A549 treated with RU486 at 1 μM for 4 hours (cell line): Measurements from ENCODE around the gene MEFV. TPM values are rescaled to one million over a fixed set of nuclear protein-coding genes. Genes with fewer than 3 reads are reported as not detected.

Experiments used
- total RNA-seq: library from RNA; stranded (reverse); fragments of 200-300 nt; extraction: Qiagen RNA extraction; gene quantifications from 5 replicates; pipeline ENCODE4 v1.2.3, GENCODE V29; 2022; ENCODE audit warnings: low read depth

The MEFV gene
- total RNA-seq: not detected in 5 replicates

GRCh38 chr16:3256146-3256865, at the start of gene MEFV:
TSS of gene MEFV (minus strand) at chr16:3256633. CDS start at chr16:3256587, 46 bp downstream.

GRCh38 chr16:3305109-3306068, 49.0 kb upstream of the MEFV start, which contains the start of the genes TIGD7 and ZNF75A:
TSS of gene TIGD7 (minus strand) at chr16:3305430. CDS start at chr16:3300614, 4,816 bp downstream.
TSS of gene ZNF75A (plus strand) at chr16:3305497. CDS start at chr16:3308429, 2,932 bp downstream.

GRCh38 chr16:3282730-3283542, 26.5 kb upstream of the MEFV start, which contains the start of gene ZNF263:
TSS of gene ZNF263 (plus strand) at chr16:3283491. CDS start at chr16:3283819, 328 bp downstream.

GRCh38 chr16:3234857-3235561, 21.4 kb downstream of the MEFV start, which contains the start of gene ZNF200:
TSS of gene ZNF200 (minus strand) at chr16:3235158. CDS start at chr16:3233755, 1,403 bp downstream.

Other genes starting within 250 kb of the MEFV start
- gene CLDN9, start 243.7 kb downstream of the MEFV start, total RNA-seq: 0.30 to 0.55 TPM (median 0.50 TPM) in 5 replicates
- 0.19 to 0.74 TPM (median 0.34 TPM) in 5 replicates for gene CLDN6, start 238.4 kb downstream of the MEFV start, total RNA-seq
- 477 to 677 TPM (median 627 TPM) in 5 replicates for gene TNFRSF12A, start 236.3 kb downstream of the MEFV start, total RNA-seq
- gene HCFC1R1, start 232.7 kb downstream of the MEFV start, total RNA-seq: 216 to 280 TPM (median 222 TPM) in 5 replicates
- gene THOC6, start 232.6 kb downstream of the MEFV start, total RNA-seq: 21.6 to 33.9 TPM (median 32.7 TPM) in 5 replicates
- not detected in 5 replicates for gene BICDL2, start 219.7 kb downstream of the MEFV start, total RNA-seq
- gene MMP25, start 210.1 kb downstream of the MEFV start, total RNA-seq: 0.49 to 1.0 TPM (median 0.79 TPM) in 5 replicates
- 23.0 to 38.0 TPM (median 28.2 TPM) in 5 replicates for gene IL32, start 191.0 kb downstream of the MEFV start, total RNA-seq
- not detected in 5 replicates for gene ZSCAN10, start 157.3 kb downstream of the MEFV start, total RNA-seq
- gene ZNF205, start 144.0 kb downstream of the MEFV start, total RNA-seq: 9.2 to 14.3 TPM (median 13.2 TPM) in 5 replicates
- 7.7 to 13.2 TPM (median 10.8 TPM) in 5 replicates for gene ZNF213, start 121.6 kb downstream of the MEFV start, total RNA-seq
- 0.23 to 0.48 TPM (median 0.29 TPM) in 5 replicates for gene OR1F1, start 68.4 kb downstream of the MEFV start, total RNA-seq
- 7.5 to 9.6 TPM (median 8.9 TPM) in 5 replicates for gene ZNF200, start 21.5 kb downstream of the MEFV start, total RNA-seq
- gene ZNF263, start 26.9 kb upstream of the MEFV start, total RNA-seq: 35.1 to 41.4 TPM (median 40.8 TPM) in 5 replicates
- 0.47 to 1.5 TPM (median 1.3 TPM) in 5 replicates for gene TIGD7, start 48.8 kb upstream of the MEFV start, total RNA-seq
- gene ZNF75A, start 48.9 kb upstream of the MEFV start, total RNA-seq: 10.0 to 11.5 TPM (median 10.7 TPM) in 5 replicates
- not detected in 5 replicates for gene OR2C1, start 99.3 kb upstream of the MEFV start, total RNA-seq
- 12.4 to 17.7 TPM (median 14.6 TPM) in 5 replicates for gene ZSCAN32, start 144.4 kb upstream of the MEFV start, total RNA-seq
- 13.4 to 15.0 TPM (median 14.2 TPM) in 5 replicates for gene ZNF174, start 144.6 kb upstream of the MEFV start, total RNA-seq
- gene ZNF597, start 186.9 kb upstream of the MEFV start, total RNA-seq: 0.71 to 1.3 TPM (median 1.0 TPM) in 5 replicates
- gene NAA60, start 187.0 kb upstream of the MEFV start, total RNA-seq: 47.2 to 55.4 TPM (median 51.0 TPM) in 5 replicates
- not detected in 5 replicates for gene C16orf90, start 238.9 kb upstream of the MEFV start, total RNA-seq
- gene CLUAP1, start 244.4 kb upstream of the MEFV start, total RNA-seq: 17.2 to 22.6 TPM (median 18.9 TPM) in 5 replicates